ENCODE measurements around the gene FAM151A. TPM values are rescaled to one million over a fixed set of nuclear protein-coding genes. Genes with fewer than 3 reads are reported as not detected.

FAM151A gene
- total and polyA plus RNA-seq, 2 experiments from 2014 or later, result 0.10 TPM; not detected in 1

- Mint-ChIP-seq H3K27me3 (ENCODE audit: insufficient read depth, low read depth, poor library complexity) (peaks cover 12% of the 10 kb centered on the region), H3K27ac (no peak overlapping the region), H3K36me3 (ENCODE audit: low read depth) (peaks cover 3% of the 10 kb centered on the region), H3K4me1 (peaks cover 33% of the 10 kb centered on the region), H3K4me3 (no peak overlapping the region), H3K9me3 (peaks cover 9% of the 10 kb centered on the region; the same call in 2 of the 3 replicates)
- Histone ChIP-seq H3K9me2 (ENCODE audit: insufficient read depth) (no peaks in the 10 kb centered on the region), H3K27ac (ENCODE audit: low read depth) (no peak overlapping the region), H3K36me3 (ENCODE audit: insufficient read depth) (no peaks in the 10 kb centered on the region), H3F3A (replicated peaks; ENCODE audit: low read depth) (no peaks in the 10 kb centered on the region), H4K20me1 (replicated peaks; ENCODE audit: insufficient read depth) (no peaks in the 10 kb centered on the region), H3K4me2 (no peak overlapping the region), H3K4me1 (ENCODE audit: insufficient read depth) (peaks cover 10% of the 10 kb centered on the region), H3K27me3 (ENCODE audit: insufficient read depth) (no peaks in the 10 kb centered on the region), H3K79me2 (replicated peaks; ENCODE audit: insufficient read depth) (no peaks in the 10 kb centered on the region), H2AFZ (no peak overlapping the region), H3K4me3 (no peak overlapping the region)
- TF ChIP-seq EZH2phosphoT487 (IDR thresholded peaks at IDR 0.05; ENCODE audit: unreplicated experiment), result no peak
- no peak for TF ChIP-seq ZNF462 (CRISPR knock-in tag; IDR thresholded peaks at IDR 0.05)
- TF ChIP-seq ZNF331 (CRISPR knock-in tag; IDR thresholded peaks at IDR 0.05; ENCODE audit: low read depth), result no peak
- TF ChIP-seq STAT1 (IDR thresholded peaks at IDR 0.05; ENCODE audit: unreplicated experiment), result no peak
- no peak for TF ChIP-seq CREB1 (CRISPR knock-in tag; IDR thresholded peaks at IDR 0.05; ENCODE audit: low read depth)
- TF ChIP-seq POLR2AphosphoS5 (IDR thresholded peaks at IDR 0.05; ENCODE audit: low read depth), result no peak
- TF ChIP-seq NANOG (IDR thresholded peaks at IDR 0.05; ENCODE audit: borderline replicate concordance), result no peak
- no peak for TF ChIP-seq EZH2 (IDR thresholded peaks at IDR 0.05; ENCODE audit: low read depth, unreplicated experiment)
- TF ChIP-seq REST (IDR thresholded peaks at IDR 0.05; ENCODE audit: unreplicated experiment), result no peak
- TF ChIP-seq ETS1 (IDR thresholded peaks at IDR 0.05), result no peak
- TF ChIP-seq ZNF114 (CRISPR knock-in tag; IDR thresholded peaks at IDR 0.05), result no peak
- TF ChIP-seq CTCF (conservative IDR thresholded peaks at IDR 0.05; ENCODE audit: low read depth in 2 of 2), result no peak
- DNase-seq (ENCODE audit: low spot score) (no peak), ATAC-seq (no peak)
Measured at GRCh38 chr1:54566438-54567141, 56.7 kb downstream of the FAM151A start.

Data from GM23338 (cell line).